ENCODE measurements around the gene PKIB.

The PKIB gene

GRCh38 chr6:122671251-122671650 lies 61.0 kb downstream of the PKIB start:
- no peak for FAIRE-seq

DNA sequence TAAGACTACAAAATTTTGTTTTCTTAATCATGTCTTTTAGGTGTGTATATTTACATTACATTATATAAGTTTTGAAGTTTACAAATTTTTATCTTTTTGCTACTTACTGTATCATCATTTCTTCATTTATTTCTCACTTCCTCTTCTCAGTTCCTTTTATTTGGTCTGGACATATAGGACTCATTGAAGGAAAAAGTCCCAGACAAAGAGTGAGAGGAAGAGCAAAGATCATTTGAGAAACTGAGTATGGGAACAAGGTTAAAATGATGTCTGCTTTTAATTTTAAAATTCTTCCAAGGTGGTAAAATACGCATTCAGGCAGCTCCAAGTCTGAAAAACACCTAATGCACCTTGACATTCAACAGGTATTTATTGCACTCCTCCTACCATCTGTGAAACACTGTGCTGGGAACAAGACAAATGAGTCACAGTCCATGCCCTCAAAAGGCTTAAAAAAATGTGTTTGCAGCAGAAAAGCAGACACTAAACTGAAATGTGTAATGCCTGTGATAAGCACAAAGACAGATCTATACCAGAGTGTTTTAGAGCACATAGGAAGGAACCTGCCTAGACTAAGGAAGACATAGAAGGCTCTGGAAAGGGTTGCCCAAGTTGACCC lies 63.2 kb downstream of the PKIB start:
- FAIRE-seq, result no peak

DNA sequence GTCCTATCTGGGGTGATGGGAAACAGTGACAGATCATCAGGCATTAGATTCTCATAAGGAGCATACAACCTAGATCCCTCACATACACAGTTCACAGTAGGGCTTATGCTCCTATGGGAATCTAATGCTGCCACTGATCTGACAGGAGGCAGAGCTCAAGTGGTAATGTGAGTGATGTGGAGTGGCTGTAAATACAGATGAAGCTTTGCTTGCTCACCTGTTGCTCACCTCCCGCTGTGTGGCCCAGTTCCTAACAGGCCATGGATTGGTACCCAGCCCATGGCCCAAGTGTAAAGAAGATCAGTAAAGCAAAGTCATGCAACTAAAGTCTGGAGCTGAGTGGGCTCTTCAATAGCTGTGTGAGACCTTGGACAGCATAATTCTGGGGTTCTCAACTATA lies 65.9 kb downstream of the PKIB start:
- no peak for FAIRE-seq

GRCh38 chr6:122676688-122677087 lies 66.5 kb downstream of the PKIB start:
- no peak for FAIRE-seq

- no peak for FAIRE-seq
Measured at GRCh38 chr6:122677406-122677805, 67.2 kb downstream of the PKIB start.

GRCh38 chr6:122678841-122679240 lies 68.6 kb downstream of the PKIB start:
- FAIRE-seq, result no peak

GRCh38 chr6:122681705-122682104 lies 71.5 kb downstream of the PKIB start:
- FAIRE-seq, result no peak

DNA sequence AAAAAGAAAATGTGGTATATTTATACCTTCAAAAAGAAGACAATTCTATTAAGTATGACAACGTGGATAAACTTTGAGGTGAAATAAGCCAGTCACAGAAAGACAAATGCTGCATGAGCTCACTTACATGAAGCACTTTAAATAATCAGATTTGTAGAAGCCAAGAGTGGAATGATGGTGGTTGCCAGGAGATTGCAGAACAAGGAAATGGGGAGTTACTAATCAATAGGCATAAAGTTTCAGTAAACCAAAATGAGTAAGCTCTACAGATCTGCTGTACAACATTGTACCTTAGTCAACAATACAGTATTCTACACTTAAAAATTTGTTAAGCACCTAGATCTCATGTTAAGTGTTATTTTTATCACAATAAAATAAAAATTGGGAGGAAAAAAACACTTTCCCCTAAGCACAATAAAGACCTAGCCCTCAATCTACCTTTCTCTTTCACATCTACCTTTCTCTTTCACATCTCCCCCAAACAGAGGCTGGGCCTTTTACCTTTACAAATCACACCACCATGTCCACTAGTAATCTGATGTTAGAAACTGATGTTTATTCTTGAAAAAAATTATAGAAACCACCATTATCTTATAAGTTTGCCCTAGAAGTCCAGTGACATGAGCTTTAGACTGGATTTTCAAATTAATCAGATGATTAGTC lies 73.9 kb downstream of the PKIB start:
- no peak for FAIRE-seq

DNA sequence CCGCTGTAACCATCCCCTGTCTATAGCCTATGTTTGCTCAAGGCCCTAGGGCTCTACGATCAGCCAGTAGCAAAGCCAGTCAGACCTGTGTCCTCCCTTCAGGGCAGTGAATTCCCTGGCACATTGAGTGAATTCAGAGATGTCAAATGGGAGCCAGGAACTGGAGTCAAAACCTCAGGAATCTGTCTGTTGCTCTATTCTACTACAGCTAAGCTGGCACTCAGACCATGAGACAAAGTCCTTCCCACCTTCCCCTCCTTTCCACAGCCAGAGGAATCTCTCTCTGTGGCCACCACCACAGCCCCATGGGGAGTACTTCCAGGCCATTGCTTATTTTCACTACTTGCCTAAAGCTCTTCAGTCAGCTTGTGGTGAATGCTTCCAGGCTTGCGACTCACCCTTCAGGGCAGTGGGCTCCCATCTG lies 82.0 kb downstream of the PKIB start:
- FAIRE-seq, result no peak

GRCh38 chr6:122692807-122693580 lies 82.8 kb downstream of the PKIB start:
- FAIRE-seq, result no peak

DNA sequence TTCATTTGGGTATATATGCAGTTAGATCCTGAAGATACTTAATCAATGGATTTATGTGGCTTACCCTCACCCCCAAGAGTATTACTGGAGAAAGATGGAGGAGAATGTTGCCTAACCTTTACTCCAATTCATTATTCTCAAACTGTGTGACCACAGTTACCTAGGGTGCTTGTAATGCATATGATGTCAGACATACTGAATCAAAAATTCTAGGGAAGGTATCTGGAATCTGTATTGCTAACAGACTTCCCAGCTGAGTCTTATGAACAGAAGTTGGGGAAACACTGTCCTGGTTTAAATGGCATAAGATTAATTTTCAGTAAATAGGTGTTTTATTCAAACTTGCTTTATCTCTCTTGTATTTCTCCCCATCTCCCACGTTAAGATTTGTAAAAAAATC lies 83.9 kb downstream of the PKIB start:
- FAIRE-seq, result no peak

- FAIRE-seq, result no peak
Measured at GRCh38 chr6:122694602-122695001, 84.4 kb downstream of the PKIB start.

DNA sequence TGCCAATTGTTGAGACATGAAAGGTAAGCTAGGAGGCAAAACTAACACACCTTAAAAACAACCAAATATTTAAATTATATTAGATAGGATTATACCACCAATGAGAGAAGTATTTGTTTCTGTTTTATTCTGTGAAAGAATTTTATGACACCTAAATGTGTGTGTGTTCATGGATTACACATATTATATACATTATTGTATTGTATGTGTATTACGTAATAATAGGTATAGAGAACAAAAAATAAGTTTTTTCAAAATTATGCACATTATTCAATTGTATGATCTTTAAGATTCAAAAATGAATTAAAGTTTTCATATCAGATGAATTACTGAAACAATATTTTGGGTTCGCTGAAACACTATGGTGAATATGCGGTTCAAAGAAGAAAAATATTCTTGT lies 85.0 kb downstream of the PKIB start:
- no peak for FAIRE-seq

DNA sequence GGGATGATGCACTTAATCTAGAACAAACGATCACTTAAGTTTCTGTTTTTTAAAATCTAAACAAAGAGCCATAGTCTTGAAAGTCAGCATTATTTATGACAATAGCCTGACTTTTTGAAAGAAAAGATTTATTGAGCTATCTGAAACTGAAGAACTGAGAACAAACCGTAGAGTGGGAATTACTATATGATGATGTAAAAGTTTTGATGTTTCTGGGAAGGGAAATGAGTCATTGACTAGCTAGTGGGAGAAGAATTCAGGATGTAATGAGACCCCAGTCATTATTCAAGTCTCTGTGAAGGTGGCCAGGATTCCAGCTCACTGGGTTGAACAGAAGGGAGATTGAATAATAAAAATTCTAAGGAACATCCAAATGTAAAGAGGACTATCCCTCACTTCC lies 85.9 kb downstream of the PKIB start:
- FAIRE-seq, result no peak

DNA sequence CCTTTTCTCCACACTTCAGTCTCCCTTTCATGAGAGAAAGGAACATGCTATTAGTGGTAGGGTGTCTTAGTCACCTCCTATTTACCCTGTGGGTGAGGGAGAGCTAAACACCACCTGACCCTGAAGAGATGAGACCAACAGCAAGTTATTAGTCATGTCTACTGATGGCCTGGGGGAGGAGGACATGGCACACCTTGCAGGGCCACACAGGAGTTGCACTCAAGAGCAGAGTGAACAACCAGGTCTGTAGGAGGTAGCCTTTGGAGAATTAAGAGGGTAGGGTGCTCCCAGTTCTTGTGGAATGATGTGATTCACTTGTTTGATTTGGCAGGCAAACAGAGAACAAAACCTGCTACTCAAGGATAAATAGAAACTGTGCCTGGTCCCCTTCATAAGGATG lies 86.6 kb downstream of the PKIB start:
- FAIRE-seq, result no peak

- no peak for FAIRE-seq
Measured at GRCh38 chr6:122697458-122697857, 87.3 kb downstream of the PKIB start.

GRCh38 chr6:122701666-122702065 lies 91.5 kb downstream of the PKIB start:
- FAIRE-seq, result no peak

GRCh38 chr6:122702841-122703240 lies 92.6 kb downstream of the PKIB start:
- FAIRE-seq, result no peak

- no peak for FAIRE-seq
Measured at GRCh38 chr6:122704066-122704465, 93.9 kb downstream of the PKIB start.

- FAIRE-seq, result no peak
Measured at GRCh38 chr6:122709922-122710512, 99.8 kb downstream of the PKIB start.

- FAIRE-seq, result no peak
Measured at GRCh38 chr6:122710908-122711635, 100.9 kb downstream of the PKIB start.

DNA sequence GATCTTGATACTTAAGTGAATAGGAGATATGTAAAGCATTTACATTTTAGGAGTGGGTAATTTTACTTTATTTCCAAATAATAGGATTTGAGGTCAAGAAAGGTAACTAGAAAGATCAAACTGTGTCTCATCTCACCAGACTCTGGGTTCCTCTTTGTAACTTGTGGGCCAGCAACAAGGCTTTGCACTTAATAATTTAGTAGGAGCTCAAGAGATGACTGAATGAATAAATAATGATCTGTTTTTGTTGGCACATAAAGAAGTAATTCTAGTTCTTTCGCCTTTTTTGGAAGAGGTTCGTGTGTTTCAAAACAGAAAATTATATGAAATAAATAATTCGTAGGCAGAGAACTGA lies 101.9 kb downstream of the PKIB start:
- no peak for FAIRE-seq

DNA sequence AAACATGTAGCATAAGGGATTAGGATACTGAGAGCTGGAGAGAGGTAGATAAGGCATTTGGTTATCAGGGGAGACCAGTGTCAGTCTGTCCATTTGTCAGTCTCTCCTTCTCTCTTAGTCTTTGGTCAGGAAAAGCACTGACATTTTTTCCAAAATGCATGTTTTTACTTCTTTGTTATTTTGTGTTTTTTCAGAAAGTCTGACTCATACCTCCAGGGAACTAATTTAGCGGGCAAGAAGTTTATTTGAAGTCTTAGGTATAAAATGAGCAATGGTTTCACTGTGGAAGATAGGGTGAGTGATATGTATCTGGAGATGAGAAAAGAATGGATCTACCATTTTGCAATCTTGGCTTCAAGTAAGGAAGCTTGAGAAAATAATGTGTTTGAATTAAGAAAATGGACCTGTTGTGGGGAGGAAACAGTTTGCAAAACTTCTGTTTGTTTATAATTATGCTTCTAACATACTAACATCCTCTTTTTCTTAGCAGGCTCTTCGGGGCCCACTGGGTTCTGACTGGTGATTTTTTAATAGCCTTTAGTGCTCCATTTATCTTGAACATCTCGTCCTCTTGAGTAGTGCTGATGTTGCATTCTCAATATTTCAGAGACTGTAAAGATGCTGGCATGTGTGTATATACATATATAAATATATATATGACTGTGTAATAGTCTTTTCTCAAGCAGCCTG lies 102.4 kb downstream of the PKIB start:
- no peak for FAIRE-seq
